ENCODE data around the gene SYP. TPM values are rescaled to one million over a fixed set of nuclear protein-coding genes. Genes with fewer than 3 reads are reported as not detected.

The SYP gene
- total RNA-seq, 1 donor from 2014 or later: 2.3 TPM

GRCh38 chrX:49202022-49202421, 2.0 kb upstream of the SYP start:
- Mint-ChIP-seq H3K27ac (ENCODE audit: unreplicated experiment) (no peak overlapping the region), H3K27me3 (ENCODE audit: unreplicated experiment) (no peaks in the 10 kb centered on the region), H3K4me3 (ENCODE audit: unreplicated experiment) (peak overlapping the region; percentile 14), H3K9me3 (ENCODE audit: unreplicated experiment) (peaks cover 5% of the 10 kb centered on the region), H3K4me1 (ENCODE audit: unreplicated experiment) (peaks cover 7% of the 10 kb centered on the region), H3K36me3 (ENCODE audit: unreplicated experiment) (no peaks in the 10 kb centered on the region)
- no peak for DNase-seq (ENCODE audit: extremely low spot score, unreplicated experiment)
- TF ChIP-seq CTCF (IDR thresholded peaks at IDR 0.05): no peak

- H3K4me1 Mint-ChIP-seq (ENCODE audit: unreplicated experiment): peaks cover 7% of the 10 kb centered on the region
- no peaks in the 10 kb centered on the region for H3K36me3 Mint-ChIP-seq (ENCODE audit: unreplicated experiment)
- H3K27ac Mint-ChIP-seq (ENCODE audit: unreplicated experiment): no peak overlapping the region
- no peak for TF ChIP-seq CTCF (IDR thresholded peaks at IDR 0.05)
- DNase-seq (ENCODE audit: extremely low spot score, unreplicated experiment): no peak
- no peak overlapping the region for H3K4me3 Mint-ChIP-seq (ENCODE audit: unreplicated experiment)
- H3K9me3 Mint-ChIP-seq (ENCODE audit: unreplicated experiment): peaks cover 10% of the 10 kb centered on the region
- no peaks in the 10 kb centered on the region for H3K27me3 Mint-ChIP-seq (ENCODE audit: unreplicated experiment)
Observed at GRCh38 chrX:49199315-49199595, 738 bp downstream of the SYP start.

- Mint-ChIP-seq H3K27ac (ENCODE audit: unreplicated experiment) (no peak overlapping the region), H3K36me3 (ENCODE audit: unreplicated experiment) (no peaks in the 10 kb centered on the region), H3K27me3 (ENCODE audit: unreplicated experiment) (no peaks in the 10 kb centered on the region), H3K4me3 (ENCODE audit: unreplicated experiment) (no peak overlapping the region), H3K4me1 (ENCODE audit: unreplicated experiment) (peaks cover 7% of the 10 kb centered on the region), H3K9me3 (ENCODE audit: unreplicated experiment) (peaks cover 10% of the 10 kb centered on the region)
- DNase-seq (ENCODE audit: extremely low spot score, unreplicated experiment): no peak
- no peak for TF ChIP-seq CTCF (IDR thresholded peaks at IDR 0.05)
Observed at GRCh38 chrX:49198540-49199314, 1.3 kb downstream of the SYP start.

GRCh38 chrX:49197543-49198087, 2.4 kb downstream of the SYP start:
- H3K36me3 Mint-ChIP-seq (ENCODE audit: unreplicated experiment): no peaks in the 10 kb centered on the region
- H3K4me3 Mint-ChIP-seq (ENCODE audit: unreplicated experiment): no peak overlapping the region
- H3K27ac Mint-ChIP-seq (ENCODE audit: unreplicated experiment): no peak overlapping the region
- peaks cover 7% of the 10 kb centered on the region for H3K4me1 Mint-ChIP-seq (ENCODE audit: unreplicated experiment)
- no peak for TF ChIP-seq CTCF (IDR thresholded peaks at IDR 0.05)
- H3K27me3 Mint-ChIP-seq (ENCODE audit: unreplicated experiment): no peaks in the 10 kb centered on the region
- peak; percentile 82 for DNase-seq (ENCODE audit: extremely low spot score, unreplicated experiment)
- peaks cover 10% of the 10 kb centered on the region for H3K9me3 Mint-ChIP-seq (ENCODE audit: unreplicated experiment)

- Mint-ChIP-seq H3K9me3 (ENCODE audit: unreplicated experiment) (peaks cover 10% of the 10 kb centered on the region), H3K27ac (ENCODE audit: unreplicated experiment) (no peak overlapping the region), H3K4me3 (ENCODE audit: unreplicated experiment) (no peak overlapping the region), H3K27me3 (ENCODE audit: unreplicated experiment) (no peaks in the 10 kb centered on the region), H3K36me3 (ENCODE audit: unreplicated experiment) (no peaks in the 10 kb centered on the region), H3K4me1 (ENCODE audit: unreplicated experiment) (peaks cover 8% of the 10 kb centered on the region)
- DNase-seq (ENCODE audit: extremely low spot score, unreplicated experiment): no peak
- TF ChIP-seq CTCF (IDR thresholded peaks at IDR 0.05): no peak
Observed at GRCh38 chrX:49193542-49193964, 6.4 kb downstream of the SYP start.

Measured in osteocyte (in vitro differentiated cells).